Heart left ventricle (tissue), 16 donors: ENCODE results near the gene CD7. TPM values are rescaled to one million over a fixed set of nuclear protein-coding genes. Genes with fewer than 3 reads are reported as not detected.

Experiments used
- ATAC-seq, 4 donors: fragments of 200-7000 bp; cut with Tn5 transposase; one replicate each; pipeline ENCODE4 v1.9.1; 2020 to 2022; ENCODE audit warnings: moderate library complexity in 4 of 4, mild to moderate bottlenecking in 3 of 4, moderate number of reproducible peaks in 1 of 4
- DNase-seq, 5 donors: peaks; one replicate each; pipeline ENCODE4 v3.0.0-alpha.2; 2020
- H3K27ac ChIP-seq, 12 donors: fragments of 200-600 bp; sonication (generic) in 4 of 12; one replicate each; pipeline versions ENCODE4 v1.5.0 to v1.8.0; 2016 to 2022; ENCODE audit warnings: mild to moderate bottlenecking in 2 of 12
- H3K27me3 ChIP-seq, 9 donors: fragments of 200-600 bp; sonication (generic) in 2 of 9; one replicate each; pipeline versions ENCODE4 v1.5.1 to v1.8.0; 2016 to 2022; ENCODE audit warnings: mild to moderate bottlenecking in 3 of 9
- H3K36me3 ChIP-seq, 9 donors: fragments of 200-600 bp; sonication (generic) in 2 of 9; one replicate each; pipeline versions ENCODE4 v1.5.0 to v1.8.0; 2018 to 2022; ENCODE audit warnings: mild to moderate bottlenecking in 2 of 9
- H3K4me1 ChIP-seq, 12 donors: fragments of 200-600 bp; sonication (generic) in 4 of 12; one replicate each; pipeline versions ENCODE4 v1.5.0 to v1.8.0; 2016 to 2022; ENCODE audit warnings: mild to moderate bottlenecking in 3 of 12
- H3K4me3 ChIP-seq, 12 donors: fragments of 200-600 bp; sonication (generic) in 4 of 12; one replicate each; pipeline versions ENCODE4 v1.5.0 to v1.8.0; 2017 to 2022; ENCODE audit warnings: mild to moderate bottlenecking in 9 of 12, moderate library complexity in 4 of 12
- H3K9me3 ChIP-seq, 12 donors: fragments of 200-600 bp; sonication (generic) in 4 of 12; one replicate each; pipeline versions ENCODE4 v1.5.0 to v1.8.0; 2016 to 2022; ENCODE audit warnings: mild to moderate bottlenecking in 1 of 12
- POLR2A ChIP-seq, 2 donors: fragments of 450-650 bp; IDR thresholded peaks; one replicate each; pipeline ENCODE4 v1.6.1; 2017; ENCODE audit warnings: antibody characterized with exemption in 2 of 2, mild to moderate bottlenecking in 2 of 2, moderate library complexity in 2 of 2
- WGBS, 4 donors: extraction: QIAGEN DNeasy Blood & Tissue Kit in 2 of 4; methylation state at CpG; one replicate each; pipeline versions ENCODE4 v1.1.5 to v1.1.7; 2013 to 2018; 5-methylcytosine and 5-hydroxymethylcytosine counted together
- intact Hi-C, 10 donors: fragments of 100-400 bp; cut with DNase I; formaldehyde crosslinking; loops; one replicate each; pipeline versions ENCODE4 v1.11.1 to v1.14.2; 2022
- polyA plus RNA-seq, 2 donors: library from polyadenylated mRNA; stranded (reverse); fragments of 200-250 nt; gene quantifications; one replicate each; pipeline ENCODE4 v1.2.3, GENCODE V29; 2013
- total RNA-seq, 9 donors: library from RNA; depleted of rRNA in 2 of 9; stranded (reverse); fragments of >200 nt in 2 of 9; fragmentation: NEBNext Ultra II Directional in 3 of 9; extraction: Animal tissue kit (Norgen Biotek cat#: 25700) in 3 of 9; gene quantifications; one replicate each; pipeline versions ENCODE4 v1.1.0 to v1.2.4, GENCODE V29; 2016 to 2023
- TF ChIP-seq, protein P1 (sequence below), 12 donors: fragments of 200-600 bp; sonication (generic) in 4 of 12; IDR thresholded peaks; one replicate each; pipeline versions ENCODE4 v1.5.0 to v1.8.0; 2018 to 2022; ENCODE audit warnings: antibody characterized with exemption in 12 of 12, mild to moderate bottlenecking in 5 of 12
- donor health status: ischemic (EF 13 %, LVEDD 7.1; RV severe dilation, severe dysfunction).
- donor health status: healthy with polysubstance abuse.
- donor health status: DM: no; HTN: yes; CAD: no.
- donor health status: DM: no; HTN: no; CAD: no.
- donor health status: ischemic (EF 25% LVEDD 6.9; RV normal size, moderate dysfunction).
- donor health status: ischemic (EF 25% LVEDD 5.7; RV mildly dilated, moderate dysfunction).
- donor health status: healthy.
- donor health status: DM: yes; HTN: yes; CAD: no.
- donor health status: ischemic (EF 35%, LVEDD 5.7; RV mildly dilated, moderate dysfunction).
- donor health status: nonischemic (EF 11% LVEDD 7.7; RV severe dilation, severe dysfunction).
- donor health status: DM: yes; HTN: yes; CAD: no.
- donor health status: PGD.
- donor health status: ischemic (EF 29% LVEDD 5.4; RV normal size, mild dysfunction).
- donor health status: nonischemic (EF 23%, LVEDD 6.1; RV moderate dilation, normal function).

CD7 gene
- total and polyA plus RNA-seq, 11 donors: 0.21 to 8.6 (median 0.42) TPM; not detected in 2

DNA sequence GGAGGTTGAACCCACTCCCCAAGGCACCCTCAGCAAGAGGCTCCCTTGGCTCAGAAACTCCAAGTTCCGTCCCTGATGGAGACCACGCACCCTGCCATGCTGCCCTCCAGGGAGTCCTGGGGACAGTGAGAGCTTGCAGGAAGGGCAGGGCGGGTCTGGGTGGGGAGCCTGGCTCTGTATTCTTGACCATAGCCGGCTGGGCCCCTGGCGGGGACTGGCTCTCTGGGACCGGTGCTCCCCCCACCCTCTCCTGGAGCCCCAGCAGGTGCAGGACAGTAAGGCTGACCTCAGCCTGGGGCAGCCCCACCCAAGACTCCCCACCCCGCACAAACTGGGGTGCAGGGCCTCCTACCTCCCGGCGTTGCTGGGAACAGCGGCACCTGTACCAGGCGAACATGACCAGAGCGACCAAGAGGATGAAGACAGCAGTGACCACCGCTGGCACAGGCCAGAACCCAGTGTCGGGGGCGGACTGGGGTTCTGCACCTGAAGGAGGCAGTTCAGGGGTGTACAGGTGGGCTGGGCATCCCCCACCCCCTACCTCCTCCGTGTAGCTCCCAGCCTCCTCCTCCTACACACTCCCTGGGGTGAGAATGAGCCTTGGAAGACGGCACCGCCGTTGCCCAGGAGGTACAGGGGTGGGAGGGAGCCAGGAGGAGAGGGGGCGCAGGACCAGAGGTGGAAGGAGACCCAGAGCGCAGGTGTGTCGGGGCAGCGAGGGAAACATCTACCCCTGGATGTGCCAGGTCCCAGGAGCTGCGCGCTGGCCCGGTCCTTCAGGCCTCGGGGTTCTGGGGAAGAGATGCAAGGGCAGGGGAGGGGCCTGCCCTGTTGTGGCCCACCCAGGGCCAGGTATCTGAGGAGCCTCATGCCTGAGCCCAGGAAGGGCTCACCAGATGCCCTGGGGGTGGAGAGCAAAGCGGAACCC is 5.4 kb upstream of the CD7 start:
- no peak overlapping the region for H3K4me3 ChIP-seq
- no peak for ATAC-seq
- H3K36me3 ChIP-seq: peaks cover 0 to 17% (median 0%) of the 10 kb centered on the region in 9 donors
- DNase-seq: no peak
- no peak overlapping the region for H3K27ac ChIP-seq
- WGBS, 4 donors: 83 to 87% (median 84%) methylated on average over 19 to 28 of the region's 28 CpGs
- H3K9me3 ChIP-seq: no peaks in the 10 kb centered on the region
- intact Hi-C loops: loop anchor here in 8 of 10 donors (5.0 to 10.0 kb wide), 8 partner anchors 80 to 295 kb away; partner anchors contain the start of genes RAC3 (in 3 of the 8) and DCXR (in 1 of the 8)
- no peak for TF ChIP-seq POLR2A (IDR thresholded peaks at IDR 0.05)
- TF ChIP-seq, protein P1, sequence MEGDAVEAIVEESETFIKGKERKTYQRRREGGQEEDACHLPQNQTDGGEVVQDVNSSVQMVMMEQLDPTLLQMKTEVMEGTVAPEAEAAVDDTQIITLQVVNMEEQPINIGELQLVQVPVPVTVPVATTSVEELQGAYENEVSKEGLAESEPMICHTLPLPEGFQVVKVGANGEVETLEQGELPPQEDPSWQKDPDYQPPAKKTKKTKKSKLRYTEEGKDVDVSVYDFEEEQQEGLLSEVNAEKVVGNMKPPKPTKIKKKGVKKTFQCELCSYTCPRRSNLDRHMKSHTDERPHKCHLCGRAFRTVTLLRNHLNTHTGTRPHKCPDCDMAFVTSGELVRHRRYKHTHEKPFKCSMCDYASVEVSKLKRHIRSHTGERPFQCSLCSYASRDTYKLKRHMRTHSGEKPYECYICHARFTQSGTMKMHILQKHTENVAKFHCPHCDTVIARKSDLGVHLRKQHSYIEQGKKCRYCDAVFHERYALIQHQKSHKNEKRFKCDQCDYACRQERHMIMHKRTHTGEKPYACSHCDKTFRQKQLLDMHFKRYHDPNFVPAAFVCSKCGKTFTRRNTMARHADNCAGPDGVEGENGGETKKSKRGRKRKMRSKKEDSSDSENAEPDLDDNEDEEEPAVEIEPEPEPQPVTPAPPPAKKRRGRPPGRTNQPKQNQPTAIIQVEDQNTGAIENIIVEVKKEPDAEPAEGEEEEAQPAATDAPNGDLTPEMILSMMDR (IDR thresholded peaks at IDR 0.05): no peak
- peaks cover 0 to 11% (median 4%) of the 10 kb centered on the region in 12 donors for H3K4me1 ChIP-seq
- H3K27me3 ChIP-seq: peaks cover 0 to 24% (median 0%) of the 10 kb centered on the region in 9 donors

DNA sequence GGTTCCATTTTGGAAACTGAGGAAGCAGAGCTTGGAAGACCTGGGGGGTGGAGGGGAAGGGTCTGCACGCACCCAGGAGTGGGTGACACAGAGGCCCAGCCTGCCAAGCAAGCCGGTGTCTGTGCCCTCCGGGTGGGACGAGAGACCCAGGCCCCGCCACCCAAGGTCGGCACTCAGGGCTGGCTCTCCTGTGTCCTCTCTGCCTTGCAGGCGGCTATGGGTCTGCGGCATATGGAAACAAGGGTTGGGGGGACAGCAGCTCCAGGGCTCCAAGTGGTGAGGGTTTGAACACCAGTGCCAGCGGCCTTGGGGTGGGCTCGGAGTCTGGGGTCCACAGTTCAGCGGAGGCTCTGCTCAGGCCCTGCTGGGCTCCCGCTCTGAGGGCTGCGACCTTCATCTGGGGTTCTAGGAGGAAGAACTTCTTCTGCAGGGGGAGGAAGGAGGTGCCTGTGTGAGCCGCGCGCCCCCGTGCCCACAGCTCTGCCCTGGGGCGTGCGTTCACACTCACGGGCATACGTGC is 4.6 kb upstream of the CD7 start:
- peaks cover 0 to 20% (median 0%) of the 10 kb centered on the region in 9 donors for H3K27me3 ChIP-seq
- H3K9me3 ChIP-seq: no peaks in the 10 kb centered on the region
- no peak overlapping the region for H3K27ac ChIP-seq
- no peak overlapping the region for H3K4me3 ChIP-seq
- intact Hi-C loops: loop anchor here (1.0 to 10.0 kb wide), 14 partner anchors 80 to 295 kb away; partner anchors contain the start of genes RAC3 (in 3 of the 10) and DCXR (in 1 of the 10)
- TF ChIP-seq, protein P1 (IDR thresholded peaks at IDR 0.05): no peak
- no peak for TF ChIP-seq POLR2A (IDR thresholded peaks at IDR 0.05)
- no peak for DNase-seq
- no peak for ATAC-seq
- H3K4me1 ChIP-seq: peaks cover 0 to 11% (median 4%) of the 10 kb centered on the region in 12 donors
- peaks cover 0 to 17% (median 0%) of the 10 kb centered on the region in 9 donors for H3K36me3 ChIP-seq
- 78 to 83% (median 81%) methylated on average over 13 to 21 of the region's 21 CpGs for WGBS, 4 donors

DNA sequence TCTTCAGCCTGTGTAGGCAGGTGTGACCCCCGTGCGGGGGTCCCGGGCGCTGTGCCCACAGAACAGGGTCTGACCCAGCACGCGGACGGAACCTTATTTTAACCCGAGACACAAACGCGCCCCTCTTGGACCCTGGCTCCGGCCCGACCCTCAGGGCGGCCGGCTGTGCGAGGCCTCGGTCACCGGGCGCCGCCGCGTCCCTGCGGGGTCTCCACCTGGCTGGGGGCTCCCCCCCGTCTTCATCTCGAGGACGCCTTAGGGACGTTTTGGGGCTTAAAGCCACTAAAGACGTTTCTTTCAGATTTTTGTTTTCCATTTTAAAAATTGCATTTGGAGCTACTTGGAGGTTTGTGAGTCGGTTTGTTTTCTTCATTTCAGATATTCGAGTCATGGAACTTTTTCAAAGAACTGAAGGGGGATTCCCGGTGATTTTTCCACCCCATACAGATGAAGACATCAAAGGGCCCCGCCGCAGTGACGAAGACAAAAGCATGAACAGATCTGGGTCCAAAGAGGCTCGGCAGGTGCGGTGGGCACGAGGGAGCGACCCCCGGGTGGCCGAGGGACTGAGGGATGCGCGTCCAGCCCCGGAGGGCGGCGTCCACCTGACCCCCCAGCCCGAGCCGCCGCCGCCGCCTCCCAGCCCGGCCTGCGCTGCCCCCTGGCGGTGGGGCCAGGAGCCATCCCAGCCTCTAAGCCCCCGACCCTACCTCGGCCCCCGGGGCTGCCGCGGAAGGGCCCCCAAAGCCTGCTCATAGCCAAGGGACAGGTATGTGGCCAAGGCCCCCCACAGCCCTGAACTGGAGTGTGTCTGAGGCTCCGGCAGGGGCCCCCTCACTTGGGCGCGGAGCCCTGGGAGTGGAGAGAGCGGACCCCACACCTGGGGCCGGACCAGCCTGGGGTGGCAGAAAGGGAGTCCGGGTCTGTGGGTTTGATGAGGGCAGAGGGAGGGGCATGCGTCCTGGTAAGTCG is 3.8 kb upstream of the CD7 start:
- TF ChIP-seq, protein P1 (IDR thresholded peaks at IDR 0.05): peak; percentile 84 to 95 (median 90)
- no peak for TF ChIP-seq POLR2A (IDR thresholded peaks at IDR 0.05)
- peak overlapping the region in 1 of 12 donors; percentile 25 for H3K4me3 ChIP-seq
- H3K27me3 ChIP-seq: peaks cover 0 to 21% (median under 1%) of the 10 kb centered on the region in 9 donors
- H3K36me3 ChIP-seq: peaks cover 0 to 10% (median 0%) of the 10 kb centered on the region in 9 donors
- WGBS, 4 donors: 43 to 50% (median 49%) methylated on average over 60 to 65 of the region's 65 CpGs
- H3K9me3 ChIP-seq: no peaks in the 10 kb centered on the region
- intact Hi-C loops: loop anchor here (1.0 to 10.0 kb wide), 14 partner anchors 79 to 294 kb away; partner anchors contain the start of genes RAC3 (in 3 of the 10) and DCXR (in 1 of the 10)
- peaks cover 0 to 11% (median 4%) of the 10 kb centered on the region in 12 donors for H3K4me1 ChIP-seq
- H3K27ac ChIP-seq: peak overlapping the region in 1 of 12 donors; percentile 9
- ATAC-seq (peak in 3 of 4 donors; percentile 11 to 64 (median 33)), DNase-seq (no peak)
